ENCODE data around the gene ASGR2.

The ASGR2 gene

GRCh38 chr17:7083592-7083991 lies 31.0 kb downstream of the ASGR2 start:
- no peak for TF ChIP-seq CTCF (IDR thresholded peaks at IDR 0.05; ENCODE audit: borderline replicate concordance, control extremely low read depth, extremely low read depth, insufficient read depth, missing control alignments)
- in situ Hi-C loops (cut with MboI; ENCODE audit: low sequenced_read_pairs, unreplicated experiment) = no loop called here
- DNase-seq (ENCODE audit: low spot score) = no peak

- DNase-seq (ENCODE audit: low spot score) = no peak
- in situ Hi-C loops (cut with MboI; ENCODE audit: low sequenced_read_pairs, unreplicated experiment) = no loop called here
- TF ChIP-seq CTCF (IDR thresholded peaks at IDR 0.05; ENCODE audit: borderline replicate concordance, control extremely low read depth, extremely low read depth, insufficient read depth, missing control alignments) = no peak
Observed at GRCh38 chr17:7081341-7082062, 33.1 kb downstream of the ASGR2 start.

- DNase-seq (ENCODE audit: low spot score) = no peak
- in situ Hi-C loops (cut with MboI; ENCODE audit: low sequenced_read_pairs, unreplicated experiment) = no loop called here
- TF ChIP-seq CTCF (IDR thresholded peaks at IDR 0.05; ENCODE audit: borderline replicate concordance, control extremely low read depth, extremely low read depth, insufficient read depth, missing control alignments) = no peak
Observed at GRCh38 chr17:7080456-7081041, 34.1 kb downstream of the ASGR2 start.

- TF ChIP-seq CTCF (IDR thresholded peaks at IDR 0.05; ENCODE audit: borderline replicate concordance, control extremely low read depth, extremely low read depth, insufficient read depth, missing control alignments) = no peak
- DNase-seq (ENCODE audit: low spot score) = no peak
- in situ Hi-C loops (cut with MboI; ENCODE audit: low sequenced_read_pairs, unreplicated experiment) = no loop called here
Observed at GRCh38 chr17:7079581-7080455, 34.8 kb downstream of the ASGR2 start, which contains the start of gene CLEC10A. CLEC10A (minus strand) TSS chr17:7080251; CDS start chr17:7078812, 1,439 bp downstream.

GRCh38 chr17:7078711-7079110 lies 35.9 kb downstream of the ASGR2 start:
- no peak for DNase-seq (ENCODE audit: low spot score)
- in situ Hi-C loops (cut with MboI; ENCODE audit: low sequenced_read_pairs, unreplicated experiment) = no loop called here
- no peak for TF ChIP-seq CTCF (IDR thresholded peaks at IDR 0.05; ENCODE audit: borderline replicate concordance, control extremely low read depth, extremely low read depth, insufficient read depth, missing control alignments)

GRCh38 chr17:7077911-7078546 lies 36.6 kb downstream of the ASGR2 start:
- no peak for TF ChIP-seq CTCF (IDR thresholded peaks at IDR 0.05; ENCODE audit: borderline replicate concordance, control extremely low read depth, extremely low read depth, insufficient read depth, missing control alignments)
- in situ Hi-C loops (cut with MboI; ENCODE audit: low sequenced_read_pairs, unreplicated experiment) = no loop called here
- DNase-seq (ENCODE audit: low spot score) = no peak

All from GM13976 (cell line).